Measurements from ENCODE around the gene RRP1B. TPM values are rescaled to one million over a fixed set of nuclear protein-coding genes. Genes with fewer than 3 reads are reported as not detected.

RRP1B gene
- total RNA-seq, 2 donors from 2014 or later: 15.8 to 19.1 TPM

DNA sequence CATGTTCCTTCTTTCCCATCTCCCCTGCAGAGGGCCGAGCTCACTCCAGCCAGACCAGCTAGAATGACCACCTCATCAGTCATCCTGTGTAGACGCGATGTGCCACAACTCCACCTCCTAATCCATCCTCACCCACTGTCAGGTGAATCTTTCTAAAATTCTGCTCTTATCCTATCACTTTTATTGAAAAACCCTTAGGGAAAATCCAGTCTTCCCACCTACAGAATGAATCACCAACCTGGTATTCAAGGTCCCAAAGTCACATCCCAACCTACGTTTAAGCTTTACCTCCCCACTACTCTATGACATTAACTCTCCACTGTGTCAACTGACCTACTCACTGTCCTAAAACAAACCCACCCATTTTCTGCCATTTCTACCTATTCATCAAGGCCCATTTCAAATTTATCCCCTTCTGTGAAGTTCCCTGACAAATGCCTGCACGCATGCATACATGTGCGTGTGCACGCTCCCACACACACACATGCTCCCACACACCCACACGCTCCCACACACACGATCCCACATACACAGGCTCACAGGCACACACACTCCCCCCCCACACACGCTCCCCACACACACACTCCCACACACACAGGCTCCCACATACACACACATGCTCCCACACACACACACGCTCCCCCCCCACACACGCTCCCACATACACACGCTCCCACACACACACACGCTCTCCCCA, 27.8 kb upstream of the RRP1B start:
- TF ChIP-seq, protein P1, sequence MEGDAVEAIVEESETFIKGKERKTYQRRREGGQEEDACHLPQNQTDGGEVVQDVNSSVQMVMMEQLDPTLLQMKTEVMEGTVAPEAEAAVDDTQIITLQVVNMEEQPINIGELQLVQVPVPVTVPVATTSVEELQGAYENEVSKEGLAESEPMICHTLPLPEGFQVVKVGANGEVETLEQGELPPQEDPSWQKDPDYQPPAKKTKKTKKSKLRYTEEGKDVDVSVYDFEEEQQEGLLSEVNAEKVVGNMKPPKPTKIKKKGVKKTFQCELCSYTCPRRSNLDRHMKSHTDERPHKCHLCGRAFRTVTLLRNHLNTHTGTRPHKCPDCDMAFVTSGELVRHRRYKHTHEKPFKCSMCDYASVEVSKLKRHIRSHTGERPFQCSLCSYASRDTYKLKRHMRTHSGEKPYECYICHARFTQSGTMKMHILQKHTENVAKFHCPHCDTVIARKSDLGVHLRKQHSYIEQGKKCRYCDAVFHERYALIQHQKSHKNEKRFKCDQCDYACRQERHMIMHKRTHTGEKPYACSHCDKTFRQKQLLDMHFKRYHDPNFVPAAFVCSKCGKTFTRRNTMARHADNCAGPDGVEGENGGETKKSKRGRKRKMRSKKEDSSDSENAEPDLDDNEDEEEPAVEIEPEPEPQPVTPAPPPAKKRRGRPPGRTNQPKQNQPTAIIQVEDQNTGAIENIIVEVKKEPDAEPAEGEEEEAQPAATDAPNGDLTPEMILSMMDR (IDR thresholded peaks at IDR 0.05): no peak
- TF ChIP-seq POLR2A (IDR thresholded peaks at IDR 0.05): no peak
- 73 to 79% methylated on average over 14 of the region's 14 CpGs for WGBS, 2 donors
- DNase-seq (no peak), ATAC-seq (no peak)
- intact Hi-C loops (cut with DNase I): no loop called here
- Histone ChIP-seq H3K36me3 (replicated peaks in 1 of 2; ENCODE audit: insufficient read depth in 1 of 2, low read depth in 2 of 2) (no peaks in the 10 kb centered on the region), H3K27ac (no peak overlapping the region), H3K4me1 (no peaks in the 10 kb centered on the region), H3K4me3 (no peak overlapping the region), H3K27me3 (no peaks in the 10 kb centered on the region), H3K9me3 (no peaks in the 10 kb centered on the region)

GRCh38 chr21:43632373-43632905, 26.9 kb upstream of the RRP1B start:
- no peak for ATAC-seq
- Histone ChIP-seq H3K4me1 (no peaks in the 10 kb centered on the region), H3K36me3 (replicated peaks in 1 of 2; ENCODE audit: insufficient read depth in 1 of 2, low read depth in 2 of 2) (no peaks in the 10 kb centered on the region), H3K4me3 (no peak overlapping the region), H3K27ac (no peak overlapping the region), H3K9me3 (no peaks in the 10 kb centered on the region), H3K27me3 (no peaks in the 10 kb centered on the region)
- WGBS, 2 donors: 77% methylated on average over 4 to 5 of the region's 5 CpGs
- DNase-seq: no peak
- intact Hi-C loops (cut with DNase I): no loop called here
- TF ChIP-seq, protein P1 (IDR thresholded peaks at IDR 0.05): no peak
- TF ChIP-seq POLR2A (IDR thresholded peaks at IDR 0.05): no peak

- no peak for TF ChIP-seq POLR2A (IDR thresholded peaks at IDR 0.05)
- TF ChIP-seq, protein P1 (IDR thresholded peaks at IDR 0.05): no peak
- no peaks in the 10 kb centered on the region for H3K36me3 ChIP-seq (replicated peaks in 1 of 2; ENCODE audit: insufficient read depth in 1 of 2, low read depth in 2 of 2)
- WGBS, 2 donors: 70% methylated on average over 5 of the region's 5 CpGs
- no peak for DNase-seq
- no peak for ATAC-seq
- no peaks in the 10 kb centered on the region for H3K27me3 ChIP-seq
- H3K4me3 ChIP-seq: no peak overlapping the region
- H3K27ac ChIP-seq: no peak overlapping the region
- no peaks in the 10 kb centered on the region for H3K9me3 ChIP-seq
- intact Hi-C loops (cut with DNase I): no loop called here
- no peaks in the 10 kb centered on the region for H3K4me1 ChIP-seq
Measured at GRCh38 chr21:43634618-43635017, 24.7 kb upstream of the RRP1B start.

DNA sequence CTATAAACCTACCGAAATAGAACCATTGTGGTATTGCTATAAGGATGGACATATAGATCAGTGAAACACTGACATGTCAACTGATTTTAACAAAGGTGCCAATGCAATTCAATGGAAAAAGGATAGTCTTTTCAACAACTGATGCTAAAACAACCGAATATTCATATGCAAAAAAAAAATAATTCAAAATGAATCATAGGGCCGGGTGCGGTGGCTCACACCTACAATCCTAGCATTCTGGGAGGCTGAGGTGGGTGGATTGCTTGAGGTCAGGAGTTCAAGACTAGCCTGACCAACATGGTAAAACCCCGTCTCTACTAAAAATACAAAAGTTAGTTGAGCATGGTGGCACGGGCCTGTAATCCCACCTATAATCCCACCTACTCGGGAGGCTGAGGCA, 23.9 kb upstream of the RRP1B start:
- H3K9me3 ChIP-seq: no peaks in the 10 kb centered on the region
- H3K27me3 ChIP-seq: no peaks in the 10 kb centered on the region
- 81 to 84% methylated on average over 7 of the region's 7 CpGs for WGBS, 2 donors
- no peak for DNase-seq
- TF ChIP-seq POLR2A (IDR thresholded peaks at IDR 0.05): no peak
- TF ChIP-seq, protein P1 (IDR thresholded peaks at IDR 0.05): no peak
- peaks cover 7% of the 10 kb centered on the region for H3K4me1 ChIP-seq
- no peaks in the 10 kb centered on the region for H3K36me3 ChIP-seq (replicated peaks in 1 of 2; ENCODE audit: insufficient read depth in 1 of 2, low read depth in 2 of 2)
- no peak overlapping the region for H3K4me3 ChIP-seq
- no peak overlapping the region for H3K27ac ChIP-seq
- intact Hi-C loops (cut with DNase I): no loop called here
- no peak for ATAC-seq
